Measurements from ENCODE around the gene ADTRP.

DNA sequence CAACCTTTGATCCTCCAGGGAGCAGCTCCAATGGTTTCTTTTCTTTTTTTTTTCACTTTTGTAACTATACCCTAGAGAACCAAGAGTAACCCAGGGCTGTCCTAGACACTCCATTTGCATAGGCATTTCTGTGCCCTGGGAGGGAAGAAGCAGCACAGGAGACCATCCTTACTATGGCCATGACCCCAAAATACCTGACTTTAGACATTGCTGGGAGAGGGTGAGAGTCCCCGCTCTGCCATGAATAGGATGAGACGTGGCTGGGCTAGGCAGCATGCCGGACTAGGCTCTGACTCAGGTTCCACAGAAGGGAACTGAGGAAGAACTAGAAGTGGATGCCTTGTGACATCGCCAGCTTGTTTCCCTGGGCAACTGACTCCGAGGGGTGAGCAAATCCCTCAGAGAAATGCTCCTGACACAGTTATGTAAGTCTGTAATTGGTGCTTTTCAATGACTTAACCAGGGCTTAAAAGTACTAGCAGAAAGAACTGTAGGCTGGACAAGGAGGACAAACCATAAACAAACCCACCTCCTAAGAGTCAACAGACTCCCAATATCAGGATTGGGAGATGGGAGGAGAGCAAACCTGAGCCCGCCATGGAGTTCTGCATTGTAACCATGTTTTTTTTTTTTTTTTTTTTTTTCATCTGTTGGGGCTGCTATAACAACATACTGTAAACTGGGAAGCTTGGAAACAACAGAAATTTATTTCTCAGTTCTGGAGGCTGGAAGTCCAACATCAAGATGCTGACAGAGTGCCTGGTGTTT lies 910 bp upstream of the ADTRP start:
- TF ChIP-seq, protein P1, sequence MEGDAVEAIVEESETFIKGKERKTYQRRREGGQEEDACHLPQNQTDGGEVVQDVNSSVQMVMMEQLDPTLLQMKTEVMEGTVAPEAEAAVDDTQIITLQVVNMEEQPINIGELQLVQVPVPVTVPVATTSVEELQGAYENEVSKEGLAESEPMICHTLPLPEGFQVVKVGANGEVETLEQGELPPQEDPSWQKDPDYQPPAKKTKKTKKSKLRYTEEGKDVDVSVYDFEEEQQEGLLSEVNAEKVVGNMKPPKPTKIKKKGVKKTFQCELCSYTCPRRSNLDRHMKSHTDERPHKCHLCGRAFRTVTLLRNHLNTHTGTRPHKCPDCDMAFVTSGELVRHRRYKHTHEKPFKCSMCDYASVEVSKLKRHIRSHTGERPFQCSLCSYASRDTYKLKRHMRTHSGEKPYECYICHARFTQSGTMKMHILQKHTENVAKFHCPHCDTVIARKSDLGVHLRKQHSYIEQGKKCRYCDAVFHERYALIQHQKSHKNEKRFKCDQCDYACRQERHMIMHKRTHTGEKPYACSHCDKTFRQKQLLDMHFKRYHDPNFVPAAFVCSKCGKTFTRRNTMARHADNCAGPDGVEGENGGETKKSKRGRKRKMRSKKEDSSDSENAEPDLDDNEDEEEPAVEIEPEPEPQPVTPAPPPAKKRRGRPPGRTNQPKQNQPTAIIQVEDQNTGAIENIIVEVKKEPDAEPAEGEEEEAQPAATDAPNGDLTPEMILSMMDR (IDR thresholded peaks at IDR 0.05), result no peak
- TF ChIP-seq EP300 (IDR thresholded peaks at IDR 0.05) (no peak), POLR2A (IDR thresholded peaks at IDR 0.05) (no peak)

Measured in ovary (tissue), 3 donors.